Heart left ventricle (tissue), 13 donors: ENCODE measurements around the gene MARK4.

Experiments
- CTCF ChIP-seq, 12 donors: fragments of 200-600 bp; sonication (generic) in 4 of 12; IDR thresholded peaks; one replicate each; pipeline versions ENCODE4 v1.5.0 to v1.8.0; 2018 to 2022; ENCODE audit warnings: antibody characterized with exemption in 12 of 12, mild to moderate bottlenecking in 5 of 12
- POLR2A ChIP-seq, 2 donors: fragments of 450-650 bp; IDR thresholded peaks; one replicate each; pipeline ENCODE4 v1.6.1; 2017; ENCODE audit warnings: antibody characterized with exemption in 2 of 2, mild to moderate bottlenecking in 2 of 2, moderate library complexity in 2 of 2
- donor health status: ischemic (EF 13 %, LVEDD 7.1; RV severe dilation, severe dysfunction).
- donor health status: DM: no; HTN: yes; CAD: no.
- donor health status: DM: no; HTN: no; CAD: no.
- donor health status: ischemic (EF 25% LVEDD 6.9; RV normal size, moderate dysfunction).
- donor health status: ischemic (EF 25% LVEDD 5.7; RV mildly dilated, moderate dysfunction).
- donor health status: ischemic (EF 35%, LVEDD 5.7; RV mildly dilated, moderate dysfunction).
- donor health status: nonischemic (EF 11% LVEDD 7.7; RV severe dilation, severe dysfunction).
- donor health status: DM: yes; HTN: yes; CAD: no.
- donor health status: PGD.
- donor health status: ischemic (EF 29% LVEDD 5.4; RV normal size, mild dysfunction).
- donor health status: nonischemic (EF 23%, LVEDD 6.1; RV moderate dilation, normal function).

DNA sequence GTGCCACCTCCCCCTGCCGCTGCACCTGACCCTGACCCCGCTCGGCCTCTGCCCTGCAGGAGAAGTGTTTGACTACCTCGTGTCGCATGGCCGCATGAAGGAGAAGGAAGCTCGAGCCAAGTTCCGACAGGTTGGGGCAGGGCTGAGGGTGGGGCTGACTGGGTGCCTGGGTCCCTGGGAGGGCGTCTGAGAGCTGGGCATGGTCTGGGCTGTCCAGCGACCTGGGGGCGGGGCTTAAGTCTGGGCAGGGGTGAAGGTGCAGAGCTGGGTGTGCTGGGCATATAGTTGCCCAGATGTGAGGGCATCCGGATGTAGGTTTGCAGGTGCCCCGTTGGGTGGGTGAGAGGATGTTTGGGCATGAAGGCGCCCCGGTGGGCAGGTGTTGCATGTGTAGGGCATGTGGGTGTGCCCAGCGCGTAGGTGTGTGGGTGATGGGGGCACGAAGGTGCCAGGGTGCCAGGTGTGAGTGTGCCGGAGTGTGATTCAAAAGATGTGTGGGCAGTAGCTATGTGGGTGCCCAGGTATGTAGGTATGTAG is 13.8 kb downstream of the MARK4 start:
- TF ChIP-seq CTCF (IDR thresholded peaks at IDR 0.05) (no peak), POLR2A (IDR thresholded peaks at IDR 0.05) (no peak)
